ENCODE results near the gene SLFN11. TPM values are rescaled to one million over a fixed set of nuclear protein-coding genes. Genes with fewer than 3 reads are reported as not detected.
"Not testable (repeated sequence)": the region's sequence is repeated elsewhere in the genome, so short reads cannot be mapped to it uniquely, and the experiment has no call there.

SLFN11 gene
- total RNA-seq, 2 donors from 2014 or later, result 7.7 TPM

DNA sequence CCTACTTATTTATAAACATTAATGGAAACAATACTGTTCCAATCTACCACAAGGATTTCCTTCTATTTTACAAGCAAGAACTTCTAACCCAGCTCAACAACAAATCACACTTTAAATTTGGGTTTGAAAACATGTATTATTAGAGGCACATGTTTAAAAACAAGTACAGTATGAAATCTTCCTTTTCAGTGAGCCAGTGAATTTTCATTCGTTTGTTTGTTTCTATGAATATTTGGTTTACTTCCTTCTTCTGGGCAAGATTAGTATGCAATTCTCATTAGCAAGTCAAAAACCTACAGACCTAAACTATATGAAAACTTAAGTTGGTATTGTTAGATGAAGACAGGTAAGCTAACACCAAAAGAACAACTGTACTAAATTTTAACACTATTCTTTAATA is 33.1 kb upstream of the SLFN11 start:
- Histone ChIP-seq H3K9me3 (no peaks in the 10 kb centered on the region), H3K4me3 (no peak overlapping the region), H3K27me3 (replicated peaks; ENCODE audit: insufficient read depth) (no peaks in the 10 kb centered on the region), H3K36me3 (no peaks in the 10 kb centered on the region), H3K27ac (no peak overlapping the region), H3K4me1 (replicated peaks) (no peaks in the 10 kb centered on the region)
- intact Hi-C loops (cut with DNase I), result no loop called here
- 87% methylated on average over 1 of the region's 1 CpG for WGBS
- DNase-seq (ENCODE audit: low spot score), result no peak
- TF ChIP-seq POLR2A (IDR thresholded peaks at IDR 0.05) (no peak), POLR2AphosphoS5 (IDR thresholded peaks at IDR 0.05) (no peak)

DNA sequence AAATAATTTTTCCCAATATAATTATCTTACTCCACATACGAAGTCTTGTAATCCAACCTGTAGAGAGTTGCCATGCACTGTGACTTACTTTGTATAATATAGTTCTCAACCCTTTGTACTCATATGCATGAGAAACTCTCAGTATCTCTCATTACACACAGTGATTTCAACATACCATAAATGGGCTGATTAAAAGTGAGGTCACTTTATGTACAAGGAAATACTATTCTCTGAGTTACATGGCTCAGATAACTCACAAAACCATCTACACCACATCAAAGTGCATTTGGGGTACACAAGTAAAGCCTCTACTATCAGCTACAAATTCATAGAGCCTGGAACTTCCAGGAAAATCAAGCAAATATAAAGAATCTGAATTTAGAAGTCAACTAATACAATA is 30.9 kb upstream of the SLFN11 start:
- intact Hi-C loops (cut with DNase I), result no loop called here
- no peak overlapping the region for H3K4me3 ChIP-seq
- no peak for DNase-seq (ENCODE audit: low spot score)
- TF ChIP-seq, protein P1, sequence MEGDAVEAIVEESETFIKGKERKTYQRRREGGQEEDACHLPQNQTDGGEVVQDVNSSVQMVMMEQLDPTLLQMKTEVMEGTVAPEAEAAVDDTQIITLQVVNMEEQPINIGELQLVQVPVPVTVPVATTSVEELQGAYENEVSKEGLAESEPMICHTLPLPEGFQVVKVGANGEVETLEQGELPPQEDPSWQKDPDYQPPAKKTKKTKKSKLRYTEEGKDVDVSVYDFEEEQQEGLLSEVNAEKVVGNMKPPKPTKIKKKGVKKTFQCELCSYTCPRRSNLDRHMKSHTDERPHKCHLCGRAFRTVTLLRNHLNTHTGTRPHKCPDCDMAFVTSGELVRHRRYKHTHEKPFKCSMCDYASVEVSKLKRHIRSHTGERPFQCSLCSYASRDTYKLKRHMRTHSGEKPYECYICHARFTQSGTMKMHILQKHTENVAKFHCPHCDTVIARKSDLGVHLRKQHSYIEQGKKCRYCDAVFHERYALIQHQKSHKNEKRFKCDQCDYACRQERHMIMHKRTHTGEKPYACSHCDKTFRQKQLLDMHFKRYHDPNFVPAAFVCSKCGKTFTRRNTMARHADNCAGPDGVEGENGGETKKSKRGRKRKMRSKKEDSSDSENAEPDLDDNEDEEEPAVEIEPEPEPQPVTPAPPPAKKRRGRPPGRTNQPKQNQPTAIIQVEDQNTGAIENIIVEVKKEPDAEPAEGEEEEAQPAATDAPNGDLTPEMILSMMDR (IDR thresholded peaks at IDR 0.05), result no peak
- TF ChIP-seq POLR2AphosphoS5 (IDR thresholded peaks at IDR 0.05) (no peak), POLR2A (IDR thresholded peaks at IDR 0.05) (no peak)
- H3K4me1 ChIP-seq (replicated peaks), result no peaks in the 10 kb centered on the region
- no peak overlapping the region for H3K27ac ChIP-seq
- 86% methylated on average over 1 of the region's 1 CpG for WGBS
- H3K9me3 ChIP-seq, result no peaks in the 10 kb centered on the region
- no peaks in the 10 kb centered on the region for H3K27me3 ChIP-seq (replicated peaks; ENCODE audit: insufficient read depth)
- H3K36me3 ChIP-seq, result no peaks in the 10 kb centered on the region

DNA sequence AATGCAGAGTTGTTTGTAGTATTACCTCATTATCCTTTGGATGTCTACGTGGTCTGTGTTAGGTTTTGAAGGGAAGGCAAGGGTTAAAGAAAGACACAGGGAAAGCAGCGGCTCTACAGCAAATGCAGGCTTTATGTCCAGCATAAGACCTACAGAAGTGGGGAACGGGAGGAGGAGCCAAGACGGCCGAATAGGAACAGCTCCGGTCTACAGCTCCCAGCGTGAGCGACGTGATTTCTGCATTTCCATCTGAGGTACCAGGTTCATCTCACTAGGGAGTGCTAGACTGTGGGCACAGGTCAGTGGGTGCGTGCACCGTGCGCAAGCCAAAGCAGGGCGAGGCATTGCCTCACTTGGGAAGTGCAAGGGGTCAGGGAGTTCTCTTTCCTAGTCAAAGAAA is 20.4 kb upstream of the SLFN11 start:
- DNase-seq (ENCODE audit: low spot score); H3K27me3 ChIP-seq (replicated peaks; ENCODE audit: insufficient read depth); H3K9me3 ChIP-seq; H3K4me1 ChIP-seq (replicated peaks); intact Hi-C loops (cut with DNase I); H3K27ac ChIP-seq; H3K36me3 ChIP-seq; H3K4me3 ChIP-seq: not testable (repeated sequence)
- WGBS, result 91% methylated on average over 13 of the region's 13 CpGs

DNA sequence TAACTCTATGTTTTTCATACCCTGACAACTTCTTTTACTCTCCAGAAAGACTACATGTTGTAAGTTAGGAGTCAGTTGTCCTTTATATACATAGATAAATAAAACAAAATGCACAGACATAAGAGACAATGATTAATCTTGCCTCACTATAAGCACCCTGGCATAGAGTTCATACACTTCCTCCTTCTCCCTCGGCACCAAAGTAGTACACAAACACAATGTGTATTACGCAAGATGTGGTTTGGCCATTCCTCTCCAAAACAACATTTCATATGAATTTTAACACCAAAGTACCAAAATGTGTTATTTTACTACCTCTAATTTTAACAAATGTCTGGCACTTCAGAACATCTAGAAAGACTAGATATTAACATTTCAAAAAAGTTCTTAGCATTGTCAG is 17.2 kb upstream of the SLFN11 start:
- TF ChIP-seq POLR2A (IDR thresholded peaks at IDR 0.05), result no peak
- TF ChIP-seq POLR2AphosphoS5 (IDR thresholded peaks at IDR 0.05), result no peak
- TF ChIP-seq, protein P1 (IDR thresholded peaks at IDR 0.05), result no peak
- no peak overlapping the region for H3K4me3 ChIP-seq
- WGBS, result 53% methylated on average over 2 of the region's 2 CpGs
- no peaks in the 10 kb centered on the region for H3K4me1 ChIP-seq (replicated peaks)
- peaks cover 2% of the 10 kb centered on the region for H3K27me3 ChIP-seq (replicated peaks; ENCODE audit: insufficient read depth)
- DNase-seq (ENCODE audit: low spot score), result no peak
- no peaks in the 10 kb centered on the region for H3K9me3 ChIP-seq
- no peak overlapping the region for H3K27ac ChIP-seq
- no peaks in the 10 kb centered on the region for H3K36me3 ChIP-seq
- intact Hi-C loops (cut with DNase I), result no loop called here

DNA sequence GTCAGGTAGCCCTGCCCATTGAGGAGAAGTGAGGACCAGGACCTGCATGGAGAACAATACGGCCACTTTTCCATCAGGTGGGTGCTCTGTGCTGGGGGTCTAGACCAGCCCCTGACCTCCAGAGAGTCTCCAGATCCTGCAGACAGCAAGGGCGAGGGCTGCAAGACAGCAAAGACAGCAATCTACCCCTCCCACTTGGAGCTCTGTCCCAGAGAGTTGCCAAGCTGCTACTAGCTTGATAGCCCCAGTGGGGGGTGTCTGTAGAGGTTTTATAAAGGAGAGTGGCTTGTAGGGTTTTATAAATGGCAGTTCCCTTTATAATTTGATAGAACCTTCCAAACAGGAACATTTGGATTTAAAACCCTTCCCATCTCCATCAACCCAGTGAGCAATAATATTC is 16.7 kb upstream of the SLFN11 start:
- intact Hi-C loops (cut with DNase I), result no loop called here
- no peaks in the 10 kb centered on the region for H3K4me1 ChIP-seq (replicated peaks)
- no peak overlapping the region for H3K4me3 ChIP-seq
- TF ChIP-seq POLR2A (IDR thresholded peaks at IDR 0.05) (no peak), POLR2AphosphoS5 (IDR thresholded peaks at IDR 0.05) (no peak)
- TF ChIP-seq, protein P1 (IDR thresholded peaks at IDR 0.05), result no peak
- no peaks in the 10 kb centered on the region for H3K36me3 ChIP-seq
- H3K27me3 ChIP-seq (replicated peaks; ENCODE audit: insufficient read depth), result peaks cover 2% of the 10 kb centered on the region
- H3K27ac ChIP-seq, result no peak overlapping the region
- DNase-seq (ENCODE audit: low spot score), result no peak
- no peaks in the 10 kb centered on the region for H3K9me3 ChIP-seq
- 84% methylated on average over 2 of the region's 2 CpGs for WGBS

DNA sequence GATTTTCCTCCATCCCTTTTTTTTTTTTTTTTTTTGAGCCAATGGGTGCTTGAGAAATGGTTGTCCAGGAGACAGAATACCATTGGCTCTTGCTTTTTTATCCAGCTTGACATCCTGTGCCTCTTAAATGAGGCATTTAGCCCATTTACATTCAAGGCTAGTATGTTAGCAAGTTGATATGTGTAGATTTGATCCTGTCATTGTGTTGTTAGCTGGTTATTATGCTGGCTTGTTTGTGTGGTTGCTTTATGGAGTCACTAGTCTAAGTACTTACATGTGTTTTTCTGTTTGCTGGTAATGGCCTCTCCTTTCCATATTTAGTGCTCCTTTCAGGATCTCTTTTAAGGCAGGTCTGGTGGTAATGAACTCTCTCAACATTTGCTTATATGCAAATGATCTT is 14.1 kb upstream of the SLFN11 start:
- H3K4me1 ChIP-seq (replicated peaks), result no peaks in the 10 kb centered on the region
- H3K27ac ChIP-seq, result no peak overlapping the region
- H3K9me3 ChIP-seq, result no peaks in the 10 kb centered on the region
- no peak for DNase-seq (ENCODE audit: low spot score)
- intact Hi-C loops (cut with DNase I), result no loop called here
- peaks cover 2% of the 10 kb centered on the region for H3K27me3 ChIP-seq (replicated peaks; ENCODE audit: insufficient read depth)
- no peaks in the 10 kb centered on the region for H3K36me3 ChIP-seq
- H3K4me3 ChIP-seq, result no peak overlapping the region
- TF ChIP-seq POLR2A (IDR thresholded peaks at IDR 0.05) (no peak), POLR2AphosphoS5 (IDR thresholded peaks at IDR 0.05) (no peak)
- TF ChIP-seq, protein P1 (IDR thresholded peaks at IDR 0.05), result no peak
